IPS-18a (cell line): ENCODE measurements around the gene MAPK8IP1.

Experiments used
- H3K27ac ChIP-seq: one replicate; pipeline ENCODE4 v1.5.1; 2013; ENCODE audit warnings: low read length
- H3K27me3 ChIP-seq: one replicate; pipeline ENCODE4 v1.6.1; 2013; ENCODE audit warnings: mild to moderate bottlenecking, low read length; ENCODE audit not compliant: control insufficient read depth, insufficient read depth
- H3K36me3 ChIP-seq: one replicate; pipeline ENCODE4 v1.6.1; 2013; ENCODE audit warnings: low read depth, low read length; ENCODE audit not compliant: control insufficient read depth
- H3K4me1 ChIP-seq: one replicate; pipeline ENCODE4 v1.6.1; 2013; ENCODE audit warnings: low read depth, low read length; ENCODE audit not compliant: control insufficient read depth
- H3K4me3 ChIP-seq: one replicate; pipeline ENCODE4 v1.5.1; 2013; ENCODE audit warnings: low read length
- H3K9ac ChIP-seq: one replicate; pipeline ENCODE4 v1.6.1; 2013; ENCODE audit warnings: mild to moderate bottlenecking, low read length, moderate library complexity
- H3K9me3 ChIP-seq: one replicate; pipeline ENCODE4 v1.6.1; 2013; ENCODE audit warnings: low read depth, low read length; ENCODE audit not compliant: control insufficient read depth

MAPK8IP1 gene

GRCh38 chr11:45945397-45945999 is 60.0 kb downstream of the MAPK8IP1 start:
- Histone ChIP-seq H3K27me3 (no peaks in the 10 kb centered on the region), H3K9ac (no peak overlapping the region), H3K4me3 (no peak overlapping the region), H3K9me3 (no peaks in the 10 kb centered on the region), H3K27ac (no peak overlapping the region), H3K4me1 (no peaks in the 10 kb centered on the region), H3K36me3 (peaks cover 28% of the 10 kb centered on the region)

GRCh38 chr11:45947885-45948284 is 62.4 kb downstream of the MAPK8IP1 start:
- H3K9me3 ChIP-seq: no peaks in the 10 kb centered on the region
- H3K4me3 ChIP-seq: no peak overlapping the region
- no peaks in the 10 kb centered on the region for H3K27me3 ChIP-seq
- no peak overlapping the region for H3K9ac ChIP-seq
- no peak overlapping the region for H3K27ac ChIP-seq
- H3K4me1 ChIP-seq: no peaks in the 10 kb centered on the region
- H3K36me3 ChIP-seq: peaks cover 34% of the 10 kb centered on the region

GRCh38 chr11:45948356-45948755 is 62.9 kb downstream of the MAPK8IP1 start:
- no peak overlapping the region for H3K27ac ChIP-seq
- no peaks in the 10 kb centered on the region for H3K4me1 ChIP-seq
- H3K4me3 ChIP-seq: no peak overlapping the region
- H3K36me3 ChIP-seq: peaks cover 38% of the 10 kb centered on the region
- no peak overlapping the region for H3K9ac ChIP-seq
- H3K27me3 ChIP-seq: no peaks in the 10 kb centered on the region
- no peaks in the 10 kb centered on the region for H3K9me3 ChIP-seq

- H3K4me3 ChIP-seq: no peak overlapping the region
- H3K4me1 ChIP-seq: no peaks in the 10 kb centered on the region
- no peak overlapping the region for H3K9ac ChIP-seq
- peaks cover 38% of the 10 kb centered on the region for H3K36me3 ChIP-seq
- H3K27ac ChIP-seq: no peak overlapping the region
- no peaks in the 10 kb centered on the region for H3K27me3 ChIP-seq
- no peaks in the 10 kb centered on the region for H3K9me3 ChIP-seq
Measured at GRCh38 chr11:45949992-45950407, 64.5 kb downstream of the MAPK8IP1 start.
